Fibroblast of skin of back (primary cell): ENCODE measurements around the gene PTPRJ.
"Not testable (repeated sequence)": the region's sequence is repeated elsewhere in the genome, so short reads cannot be mapped to it uniquely, and the experiment has no call there.

ENCODE experiments used
- DNase-seq: peaks from one replicate; pipeline ENCODE4 v3.0.0-alpha.2; 2013

PTPRJ gene

GRCh38 chr11:48018528-48019216, 38.3 kb downstream of the PTPRJ start:
- DNase-seq = no peak

GRCh38 chr11:48019217-48019584, 38.8 kb downstream of the PTPRJ start:
- no peak for DNase-seq

GRCh38 chr11:48019595-48019994, 39.2 kb downstream of the PTPRJ start:
- no peak for DNase-seq

GRCh38 chr11:48020092-48020755, 39.9 kb downstream of the PTPRJ start:
- DNase-seq = no peak

- DNase-seq = not testable (repeated sequence)
These were observed 41.0 kb downstream of the PTPRJ start for GRCh38 chr11:48021201-48021820.

- DNase-seq = no peak
These were observed 42.1 kb downstream of the PTPRJ start for GRCh38 chr11:48022445-48022844.

GRCh38 chr11:48023608-48024007, 43.2 kb downstream of the PTPRJ start:
- not testable (repeated sequence) for DNase-seq

- no peak for DNase-seq
These were observed 44.3 kb downstream of the PTPRJ start for GRCh38 chr11:48024635-48025071.

GRCh38 chr11:48025293-48025983, 45.1 kb downstream of the PTPRJ start:
- DNase-seq = no peak

GRCh38 chr11:48025984-48026340, 45.6 kb downstream of the PTPRJ start:
- no peak for DNase-seq

GRCh38 chr11:48028914-48029680, 48.7 kb downstream of the PTPRJ start:
- no peak for DNase-seq

GRCh38 chr11:48029681-48030290, 49.4 kb downstream of the PTPRJ start:
- no peak for DNase-seq

GRCh38 chr11:48031602-48032001, 51.2 kb downstream of the PTPRJ start:
- no peak for DNase-seq

GRCh38 chr11:48032721-48033120, 52.4 kb downstream of the PTPRJ start:
- no peak for DNase-seq

GRCh38 chr11:48033918-48034341, 53.6 kb downstream of the PTPRJ start:
- no peak for DNase-seq

GRCh38 chr11:48034926-48035871, 54.8 kb downstream of the PTPRJ start:
- DNase-seq = no peak

- peak; percentile 47 for DNase-seq
These were observed 55.7 kb downstream of the PTPRJ start for GRCh38 chr11:48036011-48036410.

- peak; percentile 37 for DNase-seq
These were observed 56.1 kb downstream of the PTPRJ start for GRCh38 chr11:48036466-48036865.

GRCh38 chr11:48037709-48038468, 57.5 kb downstream of the PTPRJ start:
- peak; percentile 30 for DNase-seq

- DNase-seq = no peak
These were observed 60.6 kb downstream of the PTPRJ start for GRCh38 chr11:48040830-48041444.
